ENCODE results near the gene FAM78A. TPM values are rescaled to one million over a fixed set of nuclear protein-coding genes. Genes with fewer than 3 reads are reported as not detected.

FAM78A gene
- total RNA-seq, 3 donors from 2014 or later (not counting 1 experiment from before 2014, with no cell fraction given), result 57.6 to 91.7 (median 88.3) TPM

DNA sequence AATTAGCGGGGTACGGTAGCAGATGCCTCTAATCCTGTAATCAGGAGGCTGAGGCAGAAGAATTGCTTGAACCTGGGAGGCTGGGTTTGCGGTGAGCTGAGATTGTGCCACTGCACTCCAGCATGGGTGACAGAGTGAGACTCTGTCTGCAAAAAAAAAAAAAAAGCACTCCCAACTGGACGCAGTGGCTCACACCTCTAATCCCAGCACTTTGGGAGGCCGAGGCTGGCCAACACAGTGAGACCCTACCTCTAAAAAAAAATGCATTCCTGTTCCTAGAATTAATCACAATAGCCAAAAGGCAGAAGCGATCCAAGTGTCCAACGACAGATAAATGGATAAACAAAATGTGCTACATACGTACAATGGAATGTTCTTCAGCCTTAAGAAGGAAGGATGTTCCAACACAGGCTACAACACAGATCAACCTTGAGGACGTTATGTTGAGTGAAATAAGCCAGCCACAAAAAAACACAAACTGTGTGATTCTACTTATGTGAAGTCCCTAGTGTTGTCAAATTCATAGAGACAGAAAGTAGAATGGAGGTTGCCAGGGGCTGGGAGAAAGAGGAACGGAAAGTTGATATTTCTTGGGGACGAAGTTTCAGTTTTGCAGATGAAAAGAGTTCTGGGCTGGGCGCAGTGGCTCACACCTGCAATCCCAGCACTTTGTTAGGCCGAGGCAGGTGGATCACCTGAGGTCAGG, 13.8 kb downstream of the FAM78A start:
- Histone ChIP-seq H3K27me3 (ENCODE audit: control insufficient read depth, insufficient read depth, low read length) (no peaks in the 10 kb centered on the region), H3K4me1 (ENCODE audit: control insufficient read depth, insufficient read depth, low read length) (peaks cover 75% of the 10 kb centered on the region), H3K27ac (ENCODE audit: low read length) (no peak overlapping the region), H3K4me3 (ENCODE audit: low read length) (no peak overlapping the region), H3K9me3 (ENCODE audit: control insufficient read depth, insufficient read depth, low read length) (no peaks in the 10 kb centered on the region), H3K36me3 (ENCODE audit: control insufficient read depth, insufficient read depth, low read length) (peaks cover 68% of the 10 kb centered on the region)
- DNase-seq (no peak), ATAC-seq (no peak)
- Mint-ChIP-seq H3K36me3 (peaks cover 8% of the 10 kb centered on the region), H3K9me3 (no peaks in the 10 kb centered on the region), H3K4me3 (peak overlapping the region; percentile 61), H3K27me3 (ENCODE audit: low read depth in 2 of 2) (no peaks in the 10 kb centered on the region), H3K4me1 (peaks cover 49 to 59% of the 10 kb centered on the region in 2 donors), H3K27ac (peak overlapping the region; percentile 91 to 95)
- no peak for TF ChIP-seq CTCF (IDR thresholded peaks at IDR 0.05)
- intact Hi-C loops (cut with micrococcal nuclease), result no loop called here
- WGBS (ENCODE audit: insufficient coverage), result 69% methylated on average over 13 of the region's 13 CpGs

GRCh38 chr9:131260751-131261452, 15.4 kb downstream of the FAM78A start:
- H3K4me1 ChIP-seq (ENCODE audit: control insufficient read depth, insufficient read depth, low read length), result peaks cover 75% of the 10 kb centered on the region
- ATAC-seq, result no peak
- no peaks in the 10 kb centered on the region for H3K27me3 ChIP-seq (ENCODE audit: control insufficient read depth, insufficient read depth, low read length)
- no peaks in the 10 kb centered on the region for H3K9me3 ChIP-seq (ENCODE audit: control insufficient read depth, insufficient read depth, low read length)
- peaks cover 8% of the 10 kb centered on the region for H3K36me3 Mint-ChIP-seq
- H3K36me3 ChIP-seq (ENCODE audit: control insufficient read depth, insufficient read depth, low read length), result peaks cover 68% of the 10 kb centered on the region
- H3K27me3 Mint-ChIP-seq (ENCODE audit: low read depth in 2 of 2), result no peaks in the 10 kb centered on the region
- 95% methylated on average over 33 of the region's 33 CpGs for WGBS (ENCODE audit: insufficient coverage)
- TF ChIP-seq CTCF (IDR thresholded peaks at IDR 0.05), result no peak
- no peak for DNase-seq
- intact Hi-C loops (cut with micrococcal nuclease), result no loop called here
- peak overlapping the region; percentile 20 to 36 for H3K27ac Mint-ChIP-seq
- no peak overlapping the region for H3K4me3 ChIP-seq (ENCODE audit: low read length)
- no peak overlapping the region for H3K27ac ChIP-seq (ENCODE audit: low read length)
- H3K4me3 Mint-ChIP-seq, result no peak overlapping the region
- peaks cover 43 to 57% of the 10 kb centered on the region in 2 donors for H3K4me1 Mint-ChIP-seq
- no peaks in the 10 kb centered on the region for H3K9me3 Mint-ChIP-seq

DNA sequence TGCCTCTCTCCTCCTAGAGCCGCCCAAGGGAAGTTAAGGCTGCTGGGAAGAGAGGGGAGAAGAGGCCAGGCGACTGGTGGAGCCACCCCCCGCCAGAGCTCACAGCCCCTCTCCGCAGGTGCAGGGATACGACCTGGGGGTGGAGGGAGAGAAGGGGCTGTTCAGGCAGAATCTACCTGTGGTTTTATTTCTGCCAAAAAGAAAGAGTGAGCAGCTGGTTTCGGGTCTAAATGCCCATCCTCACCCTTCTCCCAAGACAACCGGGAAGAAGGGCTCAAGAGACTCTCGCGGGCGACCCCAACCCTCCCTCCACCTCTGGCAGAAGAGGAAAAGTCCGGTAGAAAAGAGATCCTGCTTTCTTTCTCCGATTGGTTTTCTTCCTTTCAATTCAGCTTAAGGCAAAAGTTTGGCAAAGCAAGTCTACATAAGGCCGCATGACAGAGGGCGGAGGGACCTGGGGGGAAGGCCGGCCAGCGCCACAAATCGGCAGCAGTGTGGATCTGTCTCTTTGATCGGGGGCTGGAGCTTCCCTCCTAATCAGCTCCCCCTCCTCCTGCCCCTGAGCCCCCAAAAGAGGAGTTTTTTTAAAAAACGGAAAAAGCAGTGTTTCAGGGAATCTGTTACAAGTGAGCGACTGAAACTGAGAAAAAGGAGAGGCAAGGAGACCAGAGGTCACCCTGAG, 16.3 kb downstream of the FAM78A start:
- Histone ChIP-seq H3K36me3 (ENCODE audit: control insufficient read depth, insufficient read depth, low read length) (peaks cover 64% of the 10 kb centered on the region), H3K4me3 (ENCODE audit: low read length) (no peak overlapping the region), H3K4me1 (ENCODE audit: control insufficient read depth, insufficient read depth, low read length) (peaks cover 75% of the 10 kb centered on the region), H3K27ac (ENCODE audit: low read length) (no peak overlapping the region), H3K9me3 (ENCODE audit: control insufficient read depth, insufficient read depth, low read length) (no peaks in the 10 kb centered on the region), H3K27me3 (ENCODE audit: control insufficient read depth, insufficient read depth, low read length) (no peaks in the 10 kb centered on the region)
- peaks cover 44 to 57% of the 10 kb centered on the region in 2 donors for H3K4me1 Mint-ChIP-seq
- no peaks in the 10 kb centered on the region for H3K27me3 Mint-ChIP-seq (ENCODE audit: low read depth in 2 of 2)
- H3K36me3 Mint-ChIP-seq, result peaks cover 8% of the 10 kb centered on the region
- WGBS (ENCODE audit: insufficient coverage), result 93% methylated on average over 19 of the region's 20 CpGs
- no peak overlapping the region for H3K4me3 Mint-ChIP-seq
- no peak for ATAC-seq
- peak overlapping the region; percentile 44 to 64 for H3K27ac Mint-ChIP-seq
- no peak for TF ChIP-seq CTCF (IDR thresholded peaks at IDR 0.05)
- H3K9me3 Mint-ChIP-seq, result no peaks in the 10 kb centered on the region
- intact Hi-C loops (cut with micrococcal nuclease), result loop anchor here (10.0 kb wide), 2 partner anchors 475 to 1885 kb away; no protein-coding TSS in a partner anchor
- DNase-seq, result no peak
